GM21619 (cell line): ENCODE results near the gene IFI27L2.

Experiments
- ATAC-seq: cut with Tn5 transposase; IDR thresholded peaks from one replicate; pipeline ENCODE4 v1.9.1; 2021; ENCODE audit not compliant: unreplicated experiment

The IFI27L2 gene

DNA sequence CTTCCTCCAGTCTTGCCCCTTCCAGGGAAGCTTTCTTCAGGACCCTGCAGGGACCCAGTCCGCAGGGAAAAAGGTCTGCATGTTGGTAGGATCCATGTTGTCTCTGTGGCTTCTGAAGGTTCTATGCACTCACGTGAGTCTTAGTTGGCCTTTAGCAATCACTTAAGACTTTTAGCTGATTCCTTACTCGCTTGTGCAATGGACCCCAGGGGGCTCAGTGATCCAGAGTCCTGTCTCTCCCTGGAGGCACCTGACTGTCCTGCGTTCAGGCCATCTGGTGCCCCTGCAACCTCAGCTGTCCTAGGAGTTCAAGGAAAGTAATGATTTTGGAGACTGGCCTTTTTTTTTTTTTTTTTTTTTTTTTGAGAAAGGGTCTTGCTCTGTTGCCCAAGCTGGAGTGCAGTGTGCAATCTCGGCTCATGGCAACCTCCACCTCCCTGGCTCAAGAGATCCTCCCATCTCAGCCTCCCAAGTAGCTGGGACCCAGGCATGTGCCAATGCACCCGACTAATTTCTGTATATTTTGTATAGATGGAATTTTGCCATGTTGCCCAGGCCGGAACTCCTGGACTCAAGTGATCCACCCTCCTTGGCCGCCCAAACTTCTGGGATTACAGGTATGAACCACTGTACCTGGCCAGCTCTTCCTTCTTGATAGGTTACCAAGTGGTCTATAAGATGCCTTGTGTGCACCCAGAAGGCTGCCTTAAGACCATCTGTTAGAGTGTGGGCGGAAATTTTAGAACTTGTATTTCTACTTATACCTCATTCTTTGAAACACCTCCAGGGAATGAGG, 4.6 kb downstream of the IFI27L2 start:
- no peak for ATAC-seq

- no peak for ATAC-seq
Observed at GRCh38 chr14:94123868-94124267, 5.5 kb downstream of the IFI27L2 start.

GRCh38 chr14:94123296-94123695, 6.1 kb downstream of the IFI27L2 start:
- no peak for ATAC-seq

- ATAC-seq, result no peak
Observed at GRCh38 chr14:94122438-94122837, 7.0 kb downstream of the IFI27L2 start.

DNA sequence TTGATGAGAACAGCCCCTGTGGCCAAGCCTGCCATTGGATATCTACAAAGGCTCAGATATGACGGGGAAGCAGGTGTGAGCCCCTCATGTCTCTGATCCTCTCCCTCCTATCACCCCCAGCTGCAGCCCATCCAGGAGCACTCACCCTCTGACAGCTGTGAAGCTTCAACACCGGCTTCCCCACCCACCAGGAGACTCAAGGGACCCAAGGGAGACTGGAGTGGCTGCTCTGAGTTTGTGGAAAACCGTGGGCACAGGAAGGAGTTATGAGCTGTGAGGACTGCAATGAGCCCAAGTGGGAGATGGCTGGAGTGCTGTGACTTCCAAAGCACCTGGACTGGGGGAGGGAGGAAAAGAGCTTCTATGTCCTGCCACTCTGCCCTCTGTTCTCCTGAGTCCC, 7.9 kb downstream of the IFI27L2 start:
- ATAC-seq, result no peak

GRCh38 chr14:94120667-94121340, 8.6 kb downstream of the IFI27L2 start:
- ATAC-seq, result no peak

- ATAC-seq, result no peak
Observed at GRCh38 chr14:94119071-94119470, 10.3 kb downstream of the IFI27L2 start.

GRCh38 chr14:94117856-94118255, 11.5 kb downstream of the IFI27L2 start:
- ATAC-seq, result no peak

DNA sequence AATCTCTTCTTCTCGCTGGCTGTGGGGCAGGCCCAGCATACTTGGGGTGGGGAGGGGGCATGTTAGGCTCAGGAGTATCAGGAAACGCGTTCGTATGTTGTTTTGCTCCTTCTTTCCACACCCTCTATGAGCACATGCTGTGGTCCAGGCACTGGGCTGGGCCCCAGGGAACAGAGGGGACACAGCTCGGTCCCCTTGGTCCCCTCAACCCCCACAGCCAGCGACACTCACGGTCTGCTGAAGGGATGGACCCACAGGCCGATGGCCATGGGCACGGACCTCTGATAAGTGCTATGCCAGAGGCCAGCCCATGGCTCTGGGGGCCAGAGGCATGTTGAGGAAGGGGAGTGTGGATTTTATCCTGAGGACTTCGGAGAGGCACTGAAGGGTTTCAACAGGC, 12.7 kb downstream of the IFI27L2 start:
- no peak for ATAC-seq

GRCh38 chr14:94115631-94116030, 13.8 kb downstream of the IFI27L2 start:
- ATAC-seq, result no peak

DNA sequence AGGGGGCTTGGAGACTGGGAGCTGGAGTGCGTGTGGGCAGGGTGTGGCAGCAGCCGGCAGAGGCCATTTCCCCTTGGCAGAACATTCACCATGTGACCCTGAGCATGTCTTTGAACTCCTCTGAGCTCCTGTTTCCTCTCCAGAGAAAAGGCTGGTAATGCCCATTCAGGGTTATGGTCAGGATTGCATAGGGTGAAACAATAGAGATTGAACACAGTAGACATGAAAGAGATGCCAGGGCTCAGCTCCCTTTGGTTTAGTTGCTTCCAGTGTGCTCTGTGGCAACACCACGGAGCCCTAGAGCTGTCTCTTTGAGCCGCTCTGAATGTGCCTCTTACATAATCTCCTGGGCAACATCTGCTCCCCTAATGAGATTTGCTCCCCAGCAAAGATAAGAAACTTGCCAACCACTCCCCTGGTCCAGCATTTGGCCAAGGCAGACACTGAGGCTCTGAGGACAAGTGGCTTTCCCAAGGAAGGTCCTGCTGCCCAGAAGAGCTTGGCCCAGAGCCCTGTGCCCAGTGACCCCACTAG, 14.3 kb downstream of the IFI27L2 start:
- ATAC-seq, result no peak

DNA sequence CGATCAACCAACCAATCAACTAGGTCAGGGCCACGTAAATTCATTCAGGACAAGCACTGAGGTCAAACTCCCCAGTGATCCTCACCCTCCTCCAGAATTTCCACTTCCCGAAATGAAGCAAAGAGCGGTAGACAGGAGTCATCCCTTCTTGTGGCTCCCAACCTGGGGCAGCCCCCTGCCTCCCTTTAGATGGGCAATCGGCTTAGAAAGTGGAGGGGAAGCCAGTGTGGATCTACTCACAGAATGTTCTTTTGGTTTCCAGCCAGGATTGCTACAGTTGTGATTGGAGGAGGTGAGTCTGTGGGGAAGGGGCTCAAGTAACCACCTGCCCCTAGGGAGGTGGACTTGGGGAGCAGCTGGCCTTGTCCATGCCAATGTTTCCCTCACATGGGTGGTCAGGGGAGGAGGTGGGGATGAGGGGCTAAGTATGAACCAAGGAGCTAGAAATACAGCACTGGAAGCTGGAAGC, 14.8 kb downstream of the IFI27L2 start:
- no peak for ATAC-seq

GRCh38 chr14:94113908-94114588, 15.4 kb downstream of the IFI27L2 start:
- no peak for ATAC-seq

GRCh38 chr14:94113490-94113889, 15.9 kb downstream of the IFI27L2 start:
- ATAC-seq, result no peak

- no peak for ATAC-seq
Observed at GRCh38 chr14:94113073-94113472, 16.3 kb downstream of the IFI27L2 start.

DNA sequence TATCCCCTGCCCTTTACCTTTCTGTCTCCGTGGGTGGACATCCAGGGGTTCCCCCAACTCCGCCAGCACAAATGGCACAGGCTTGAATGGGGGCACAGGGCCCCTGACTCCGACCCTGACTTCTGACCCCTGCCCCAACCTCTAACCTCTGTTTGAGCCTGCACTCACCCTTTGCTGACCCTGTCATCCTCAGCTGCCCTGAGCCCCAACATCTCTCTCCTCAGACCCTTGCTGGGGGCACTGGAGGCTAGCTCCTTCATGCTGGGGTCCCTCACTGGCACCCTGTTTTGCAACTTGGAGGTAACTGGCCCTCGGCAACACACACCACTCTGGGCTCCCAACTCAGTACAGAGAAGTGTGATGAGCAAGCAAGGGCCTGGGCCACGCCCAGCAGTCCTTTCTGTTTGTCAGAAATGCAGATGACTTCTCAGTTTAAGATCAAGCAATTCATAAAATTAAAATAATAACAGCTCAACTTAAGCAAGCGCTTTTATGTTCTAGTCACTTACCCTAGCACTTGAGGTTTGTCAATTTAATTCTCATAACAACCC, 16.8 kb downstream of the IFI27L2 start:
- ATAC-seq, result no peak

GRCh38 chr14:94111276-94112095, 17.9 kb downstream of the IFI27L2 start:
- ATAC-seq, result no peak

DNA sequence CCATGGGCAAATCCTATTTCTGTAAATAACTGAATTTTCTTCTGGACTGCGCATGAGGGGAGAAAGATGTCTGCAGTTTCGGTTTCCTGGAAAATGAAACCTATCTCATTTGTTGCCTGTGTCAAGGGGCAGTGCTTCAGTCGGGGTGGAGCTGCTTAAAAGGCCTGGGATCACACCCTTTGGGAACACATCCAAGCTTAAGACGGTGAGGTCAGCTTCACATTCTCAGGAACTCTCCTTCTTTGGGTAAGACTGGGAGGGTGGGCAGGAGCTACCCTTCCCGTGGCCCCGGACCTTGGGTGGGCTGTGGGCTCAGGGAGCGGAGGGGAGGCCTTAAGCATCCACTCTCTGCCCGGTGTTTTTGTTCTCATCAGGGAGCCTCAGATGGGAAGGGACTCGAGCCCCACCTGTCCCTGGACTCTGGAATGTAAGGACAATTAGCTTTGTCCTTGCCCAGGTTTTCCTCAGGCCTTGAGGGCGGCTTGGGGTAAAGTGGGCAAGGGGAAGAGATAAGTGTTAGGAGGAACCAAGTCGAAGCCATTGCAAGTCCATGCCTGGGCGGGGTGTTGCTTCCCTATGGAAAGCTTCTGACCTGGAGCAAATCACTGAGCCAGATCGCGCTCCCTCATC, 18.7 kb downstream of the IFI27L2 start, which contains the start of gene IFI27:
Gene IFI27, plus strand, starts transcription at position 185 of the 630 bp plus-strand sequence.
- ATAC-seq, result no peak

GRCh38 chr14:94109915-94110250, 19.5 kb downstream of the IFI27L2 start:
- no peak for ATAC-seq

GRCh38 chr14:94104731-94105130, 24.7 kb downstream of the IFI27L2 start:
- ATAC-seq, result no peak
